Effector memory CD4-positive, alpha-beta T cell (primary cell): Measurements from ENCODE around the gene TRAPPC10.

Source experiments
- DNase-seq, 3 donors: peaks; one replicate each; pipeline ENCODE4 v3.0.0-alpha.2; 2020
- H3K27ac ChIP-seq: 2 replicates; pipeline ENCODE4 v1.7.0; 2013; ENCODE audit warnings: mild to moderate bottlenecking, low read length, moderate library complexity; ENCODE audit not compliant: insufficient read depth, poor library complexity, severe bottlenecking
- H3K27me3 ChIP-seq: replicated peaks from 2 replicates; pipeline ENCODE4 v1.7.0; 2013; ENCODE audit warnings: mild to moderate bottlenecking, low read length; ENCODE audit not compliant: insufficient read depth, control insufficient read depth, poor library complexity, severe bottlenecking
- H3K36me3 ChIP-seq: 2 replicates; pipeline ENCODE4 v1.7.0; 2013; ENCODE audit warnings: mild to moderate bottlenecking, low read length, moderate library complexity; ENCODE audit not compliant: control insufficient read depth, insufficient read depth
- H3K4me1 ChIP-seq: 2 replicates; pipeline ENCODE4 v1.7.0; 2013; ENCODE audit warnings: low read length, mild to moderate bottlenecking; ENCODE audit not compliant: control insufficient read depth, insufficient read depth, poor library complexity, severe bottlenecking
- H3K4me3 ChIP-seq: 2 replicates; pipeline ENCODE4 v1.7.0; 2013; ENCODE audit warnings: low read length, low read depth, mild to moderate bottlenecking; ENCODE audit not compliant: insufficient read depth, poor library complexity, severe bottlenecking
- H3K9me3 ChIP-seq: 2 replicates; pipeline ENCODE4 v1.7.0; 2013; ENCODE audit warnings: mild to moderate bottlenecking, low read length, moderate library complexity; ENCODE audit not compliant: control insufficient read depth

TRAPPC10 gene

GRCh38 chr21:43989401-43989800, 22.7 kb upstream of the TRAPPC10 start:
- H3K36me3 ChIP-seq: no peaks in the 10 kb centered on the region
- H3K27ac ChIP-seq: no peak overlapping the region
- H3K4me3 ChIP-seq: no peak overlapping the region
- H3K4me1 ChIP-seq: no peaks in the 10 kb centered on the region
- H3K27me3 ChIP-seq: no peaks in the 10 kb centered on the region
- DNase-seq: no peak
- H3K9me3 ChIP-seq: no peaks in the 10 kb centered on the region

- Histone ChIP-seq H3K27me3 (no peaks in the 10 kb centered on the region), H3K4me1 (no peaks in the 10 kb centered on the region), H3K27ac (no peak overlapping the region), H3K9me3 (no peaks in the 10 kb centered on the region), H3K4me3 (no peak overlapping the region), H3K36me3 (no peaks in the 10 kb centered on the region)
- no peak for DNase-seq
Measured at GRCh38 chr21:43991447-43991991, 20.6 kb upstream of the TRAPPC10 start.

- Histone ChIP-seq H3K4me3 (no peak overlapping the region), H3K36me3 (no peaks in the 10 kb centered on the region), H3K27me3 (no peaks in the 10 kb centered on the region), H3K4me1 (no peaks in the 10 kb centered on the region), H3K27ac (no peak overlapping the region), H3K9me3 (no peaks in the 10 kb centered on the region)
- DNase-seq: no peak
Measured at GRCh38 chr21:43992121-43992520, 20.0 kb upstream of the TRAPPC10 start.

DNA sequence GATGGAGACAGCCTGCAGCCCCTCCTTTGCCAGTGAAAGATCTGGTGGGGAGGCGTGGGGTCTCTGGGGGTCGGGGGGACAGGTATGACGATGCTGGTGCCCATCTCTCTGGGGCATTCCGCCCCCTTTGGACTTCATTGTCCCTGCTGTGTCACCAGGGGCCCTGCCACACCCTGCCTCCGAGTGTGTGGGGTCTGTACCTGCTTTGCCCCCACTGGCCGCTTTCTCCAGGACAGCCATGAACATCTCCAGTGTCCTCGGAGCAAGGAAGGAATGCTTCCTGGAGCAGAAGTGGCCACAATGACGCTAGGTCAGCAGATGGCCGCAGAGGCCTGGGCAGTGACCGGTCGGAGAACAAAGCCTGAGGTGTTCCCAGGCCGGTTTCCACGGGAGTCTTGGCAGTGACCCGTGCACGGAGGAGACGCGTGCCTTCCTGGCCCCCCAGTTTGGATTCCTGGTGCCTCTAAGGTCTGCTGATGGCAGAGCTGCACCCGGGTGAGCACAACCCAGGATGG, 18.6 kb upstream of the TRAPPC10 start:
- H3K36me3 ChIP-seq: no peaks in the 10 kb centered on the region
- no peak overlapping the region for H3K27ac ChIP-seq
- no peaks in the 10 kb centered on the region for H3K27me3 ChIP-seq
- H3K9me3 ChIP-seq: no peaks in the 10 kb centered on the region
- H3K4me3 ChIP-seq: no peak overlapping the region
- H3K4me1 ChIP-seq: no peaks in the 10 kb centered on the region
- DNase-seq: no peak

GRCh38 chr21:43994085-43994484, 18.0 kb upstream of the TRAPPC10 start:
- Histone ChIP-seq H3K36me3 (no peaks in the 10 kb centered on the region), H3K9me3 (no peaks in the 10 kb centered on the region), H3K4me1 (no peaks in the 10 kb centered on the region), H3K4me3 (no peak overlapping the region), H3K27ac (no peak overlapping the region), H3K27me3 (no peaks in the 10 kb centered on the region)
- no peak for DNase-seq

DNA sequence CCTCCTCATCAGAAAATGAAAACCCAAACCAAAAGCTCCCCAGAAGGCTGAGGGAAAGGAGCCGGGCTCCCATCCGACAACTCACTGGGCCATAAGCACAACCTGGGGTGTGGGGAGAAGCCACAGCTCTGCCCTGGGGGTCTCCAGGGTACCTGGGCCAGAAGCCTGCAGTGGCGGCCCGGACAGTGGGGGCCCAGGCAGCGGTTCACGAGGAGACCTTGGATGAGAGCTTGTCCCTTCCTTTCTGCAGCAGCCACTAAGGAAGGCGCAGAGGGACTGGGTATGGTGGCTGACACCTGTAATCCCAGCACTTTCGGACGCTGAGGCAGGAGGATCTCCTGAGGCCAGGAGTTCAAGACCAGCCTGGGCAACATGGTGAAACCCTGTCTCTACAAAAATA, 17.5 kb upstream of the TRAPPC10 start:
- H3K27ac ChIP-seq: no peak overlapping the region
- no peak for DNase-seq
- no peaks in the 10 kb centered on the region for H3K4me1 ChIP-seq
- H3K36me3 ChIP-seq: no peaks in the 10 kb centered on the region
- no peak overlapping the region for H3K4me3 ChIP-seq
- no peaks in the 10 kb centered on the region for H3K9me3 ChIP-seq
- H3K27me3 ChIP-seq: no peaks in the 10 kb centered on the region

- Histone ChIP-seq H3K9me3 (no peaks in the 10 kb centered on the region), H3K36me3 (no peaks in the 10 kb centered on the region), H3K4me1 (no peaks in the 10 kb centered on the region), H3K27ac (no peak overlapping the region), H3K4me3 (no peak overlapping the region), H3K27me3 (no peaks in the 10 kb centered on the region)
- no peak for DNase-seq
Measured at GRCh38 chr21:43995521-43996105, 16.5 kb upstream of the TRAPPC10 start.

DNA sequence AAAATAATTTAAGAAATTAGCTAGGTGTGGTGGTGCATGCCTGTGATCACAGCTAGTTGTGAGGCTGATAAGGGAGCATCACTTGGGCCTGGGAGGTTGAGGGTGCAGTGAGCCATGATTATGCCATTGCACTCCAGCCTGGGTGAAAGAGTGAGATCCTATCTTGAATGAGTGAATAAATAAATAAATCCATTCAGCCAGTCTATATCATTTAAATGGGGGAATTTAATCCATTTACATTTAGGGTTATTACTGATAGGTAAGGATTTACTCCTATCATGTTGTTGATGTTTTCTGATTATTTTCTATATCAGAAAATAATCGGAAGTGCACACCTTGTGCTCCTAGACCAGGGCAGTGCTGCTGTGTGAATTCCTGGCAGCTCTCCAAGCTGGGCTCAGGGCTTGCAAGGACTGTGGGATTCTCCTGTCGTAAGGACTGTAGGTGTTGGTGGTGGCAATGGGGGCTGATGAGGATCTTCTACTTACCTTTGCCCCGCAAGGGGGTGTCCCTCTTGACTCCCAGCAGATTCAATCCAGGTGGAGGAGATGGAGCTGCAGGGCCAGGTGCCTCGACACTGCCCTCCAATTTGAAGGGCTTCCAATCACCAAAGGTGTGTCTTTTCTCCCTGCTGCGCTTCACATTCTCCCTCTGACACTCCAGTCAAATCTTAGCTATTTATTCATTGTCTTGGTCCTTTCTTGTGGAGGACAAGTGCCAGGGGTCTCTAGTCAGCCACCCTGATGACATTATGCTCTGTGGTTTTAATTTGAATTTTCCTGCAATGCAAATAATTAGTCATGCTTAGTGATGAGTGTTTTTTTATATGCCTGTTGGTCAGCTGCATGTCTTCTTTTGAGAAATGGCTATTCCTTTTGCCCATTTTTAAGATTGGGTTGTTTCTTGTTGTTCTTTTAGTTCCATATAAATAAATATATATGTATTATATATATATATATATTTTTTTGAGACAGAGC, 14.1 kb upstream of the TRAPPC10 start:
- DNase-seq: no peak
- H3K4me1 ChIP-seq: no peaks in the 10 kb centered on the region
- H3K27ac ChIP-seq: no peak overlapping the region
- no peaks in the 10 kb centered on the region for H3K36me3 ChIP-seq
- H3K4me3 ChIP-seq: no peak overlapping the region
- H3K27me3 ChIP-seq: no peaks in the 10 kb centered on the region
- no peaks in the 10 kb centered on the region for H3K9me3 ChIP-seq

GRCh38 chr21:44000360-44000759, 11.7 kb upstream of the TRAPPC10 start:
- Histone ChIP-seq H3K27ac (no peak overlapping the region), H3K4me3 (no peak overlapping the region), H3K36me3 (no peaks in the 10 kb centered on the region), H3K9me3 (no peaks in the 10 kb centered on the region), H3K27me3 (no peaks in the 10 kb centered on the region), H3K4me1 (no peaks in the 10 kb centered on the region)
- DNase-seq: no peak

DNA sequence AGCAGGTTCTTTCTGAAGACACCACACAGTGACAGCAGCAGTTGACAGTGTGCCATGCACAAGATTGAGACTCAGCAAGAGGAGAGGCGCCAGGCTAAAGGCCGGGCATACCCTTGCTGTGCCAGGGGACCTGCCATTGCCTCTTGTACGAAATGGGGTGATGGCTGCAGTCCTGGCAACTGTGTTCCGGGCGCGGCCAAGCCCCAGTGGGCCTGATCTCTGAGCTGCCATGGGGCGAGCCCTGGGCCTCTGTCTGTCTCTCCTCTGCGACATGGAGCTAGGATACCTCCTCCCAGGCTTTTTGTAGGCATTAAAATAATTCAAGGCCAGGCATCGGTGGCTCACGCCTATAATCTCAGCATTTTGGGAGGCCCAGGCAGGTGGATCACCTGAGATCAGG, 9.6 kb upstream of the TRAPPC10 start:
- DNase-seq: no peak
- H3K27me3 ChIP-seq: no peaks in the 10 kb centered on the region
- H3K4me3 ChIP-seq: no peak overlapping the region
- no peaks in the 10 kb centered on the region for H3K36me3 ChIP-seq
- no peaks in the 10 kb centered on the region for H3K9me3 ChIP-seq
- H3K27ac ChIP-seq: no peak overlapping the region
- no peaks in the 10 kb centered on the region for H3K4me1 ChIP-seq
